Esophagus muscularis mucosa (tissue), 2 donors: Measurements from ENCODE around the gene PAX6.

Experiments used
- POLR2A ChIP-seq: fragments of 450-650 bp; IDR thresholded peaks from one replicate; pipeline ENCODE4 v1.6.1; 2017; ENCODE audit warnings: antibody characterized with exemption, moderate library complexity, mild to moderate bottlenecking, low read depth
- POLR2AphosphoS5 ChIP-seq, 2 donors: sonication (generic); formaldehyde crosslinking; IDR thresholded peaks; one replicate each; pipeline ENCODE4 v1.6.1; 2017; ENCODE audit warnings: antibody characterized with exemption in 2 of 2

DNA sequence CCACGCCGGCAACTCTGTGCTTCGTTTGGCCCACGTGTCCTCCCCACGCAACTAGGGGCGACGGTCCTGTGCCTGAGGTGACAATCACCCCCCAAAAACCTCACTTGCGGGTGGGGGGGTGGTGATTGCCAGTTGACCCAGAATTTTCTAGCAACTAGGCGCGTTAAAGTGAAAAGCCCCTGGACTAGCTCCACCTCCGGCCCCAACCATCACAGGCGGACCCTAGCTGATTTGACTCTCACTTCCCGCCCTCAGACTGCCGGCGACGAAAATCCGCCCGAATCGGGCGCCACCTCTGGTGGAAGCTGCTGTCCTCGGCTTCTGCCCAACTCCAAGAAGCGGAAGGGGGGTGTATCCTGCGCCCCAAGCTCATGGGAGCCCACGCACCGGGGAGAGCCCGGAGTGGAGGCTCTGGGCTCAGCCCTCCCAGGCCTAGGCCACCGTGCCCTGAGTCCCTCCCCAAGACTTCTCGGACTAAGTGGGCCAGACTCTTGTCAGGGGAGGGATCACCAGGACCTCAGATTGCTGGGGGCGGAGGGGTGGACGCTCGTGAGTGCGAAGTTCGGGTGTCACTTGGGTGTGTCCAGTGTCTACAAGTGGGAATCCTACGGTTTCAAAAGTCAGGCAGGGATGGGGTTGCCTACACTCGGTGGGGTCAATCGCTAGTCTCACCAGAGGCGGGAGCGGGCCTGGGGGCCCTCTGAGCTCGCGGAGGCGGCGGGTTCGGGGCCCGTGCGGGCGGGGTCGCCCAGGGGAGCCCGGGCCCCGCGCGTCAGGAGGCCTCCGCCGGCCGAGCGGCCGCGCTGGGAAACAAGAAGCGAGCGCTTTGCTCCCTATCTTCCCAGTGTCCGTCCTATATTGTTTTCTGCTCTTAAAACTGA lies 12.3 kb downstream of the PAX6 start:
- TF ChIP-seq POLR2AphosphoS5 (IDR thresholded peaks at IDR 0.05), result no peak
- no peak for TF ChIP-seq POLR2A
